DLD1 (cell line): Measurements from ENCODE around the gene DEPDC1.
"Not testable (repeated sequence)": the region's sequence is repeated elsewhere in the genome, so short reads cannot be mapped to it uniquely, and the experiment has no call there.

ENCODE experiments used
- in situ Hi-C: cut with HindIII; loops from 2 replicates; pipeline ENCODE4 v1.10.0; 2017; ENCODE audit warnings: low sequenced_read_pairs

DEPDC1 gene

GRCh38 chr1:68479501-68479900 is 17.4 kb downstream of the DEPDC1 start:
- in situ Hi-C loops = no loop called here

- in situ Hi-C loops = no loop called here
Observed at GRCh38 chr1:68478662-68479061, 18.2 kb downstream of the DEPDC1 start.

- in situ Hi-C loops = not testable (repeated sequence)
Observed at GRCh38 chr1:68476626-68477025, 20.3 kb downstream of the DEPDC1 start.

- in situ Hi-C loops = no loop called here
Observed at GRCh38 chr1:68473060-68473459, 23.8 kb downstream of the DEPDC1 start.

- in situ Hi-C loops = no loop called here
Observed at GRCh38 chr1:68470388-68470970, 26.4 kb downstream of the DEPDC1 start.

- in situ Hi-C loops = no loop called here
Observed at GRCh38 chr1:68464891-68465290, 32.0 kb downstream of the DEPDC1 start.

GRCh38 chr1:68460935-68461334 is 35.9 kb downstream of the DEPDC1 start:
- in situ Hi-C loops = no loop called here

GRCh38 chr1:68459796-68460195 is 37.1 kb downstream of the DEPDC1 start:
- in situ Hi-C loops = no loop called here

- in situ Hi-C loops = no loop called here
Observed at GRCh38 chr1:68459091-68459490, 37.8 kb downstream of the DEPDC1 start.

GRCh38 chr1:68456202-68456601 is 40.7 kb downstream of the DEPDC1 start:
- in situ Hi-C loops = no loop called here

- in situ Hi-C loops = no loop called here
Observed at GRCh38 chr1:68454534-68454933, 42.3 kb downstream of the DEPDC1 start.

GRCh38 chr1:68453060-68453670 is 43.7 kb downstream of the DEPDC1 start:
- in situ Hi-C loops = no loop called here

GRCh38 chr1:68449901-68450300 is 47.0 kb downstream of the DEPDC1 start, which contains the start of gene RPE65:
RPE65 (minus strand) TSS chr1:68449954; CDS start chr1:68449905, 49 bp downstream.
- in situ Hi-C loops = no loop called here

- in situ Hi-C loops = no loop called here
Observed at GRCh38 chr1:68448365-68448764, 48.5 kb downstream of the DEPDC1 start.

GRCh38 chr1:68445709-68446108 is 51.2 kb downstream of the DEPDC1 start:
- in situ Hi-C loops = no loop called here

GRCh38 chr1:68442822-68443556 is 53.9 kb downstream of the DEPDC1 start:
- in situ Hi-C loops = no loop called here

GRCh38 chr1:68442006-68442405 is 54.9 kb downstream of the DEPDC1 start:
- in situ Hi-C loops = no loop called here

GRCh38 chr1:68438310-68438709 is 58.6 kb downstream of the DEPDC1 start:
- in situ Hi-C loops = no loop called here

GRCh38 chr1:68433395-68433794 is 63.5 kb downstream of the DEPDC1 start:
- in situ Hi-C loops = no loop called here

- in situ Hi-C loops = no loop called here
Observed at GRCh38 chr1:68431076-68431475, 65.8 kb downstream of the DEPDC1 start.

GRCh38 chr1:68429233-68429808 is 67.6 kb downstream of the DEPDC1 start:
- in situ Hi-C loops = no loop called here

GRCh38 chr1:68426594-68426993 is 70.3 kb downstream of the DEPDC1 start:
- in situ Hi-C loops = no loop called here
